M059J (cell line): ENCODE results near the gene GPC6. TPM values are rescaled to one million over a fixed set of nuclear protein-coding genes. Genes with fewer than 3 reads are reported as not detected.

Experiments used
- DNase-seq: peaks from one replicate; pipeline ENCODE4 v3.0.0-alpha.2; 2012; ENCODE audit warnings: low read depth
- total RNA-seq: library from RNA; depleted of rRNA; stranded (reverse); fragments of >200 nt; shearing (Covaris generic); gene quantifications from 2 replicates; pipeline ENCODE4 v1.2.3, GENCODE V29; 2014

The GPC6 gene
- total RNA-seq, 1 experiment from 2014 or later, result 0.71 TPM

DNA sequence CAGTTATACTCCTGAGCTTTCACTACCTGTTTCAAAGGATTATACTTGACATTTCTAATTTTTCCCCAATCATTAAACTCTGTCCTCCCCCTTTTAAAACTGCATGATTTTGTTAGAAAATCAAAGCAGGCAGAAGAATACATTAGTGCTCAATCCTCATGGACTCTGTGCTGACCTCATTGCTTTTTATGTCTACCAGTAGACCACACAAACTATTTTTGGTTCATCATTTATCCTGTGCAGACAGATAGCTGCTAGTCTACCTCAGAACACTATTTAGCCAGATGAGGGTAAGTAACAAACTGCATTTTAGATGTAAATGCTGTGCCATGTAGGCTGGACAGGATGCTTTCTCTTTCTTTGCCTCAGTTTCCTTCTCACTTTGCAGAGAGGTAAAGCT, 1016.9 kb downstream of the GPC6 start:
- DNase-seq, result no peak

GRCh38 chr13:94246495-94246894, 1019.9 kb downstream of the GPC6 start:
- no peak for DNase-seq

GRCh38 chr13:94247890-94248289, 1021.3 kb downstream of the GPC6 start:
- DNase-seq, result no peak

- DNase-seq, result no peak
These were observed 1022.0 kb downstream of the GPC6 start for GRCh38 chr13:94248454-94249228.

- DNase-seq, result peak; percentile 78
These were observed 1022.9 kb downstream of the GPC6 start for GRCh38 chr13:94249512-94249911.

- no peak for DNase-seq
These were observed 1025.4 kb downstream of the GPC6 start for GRCh38 chr13:94251831-94252608.

DNA sequence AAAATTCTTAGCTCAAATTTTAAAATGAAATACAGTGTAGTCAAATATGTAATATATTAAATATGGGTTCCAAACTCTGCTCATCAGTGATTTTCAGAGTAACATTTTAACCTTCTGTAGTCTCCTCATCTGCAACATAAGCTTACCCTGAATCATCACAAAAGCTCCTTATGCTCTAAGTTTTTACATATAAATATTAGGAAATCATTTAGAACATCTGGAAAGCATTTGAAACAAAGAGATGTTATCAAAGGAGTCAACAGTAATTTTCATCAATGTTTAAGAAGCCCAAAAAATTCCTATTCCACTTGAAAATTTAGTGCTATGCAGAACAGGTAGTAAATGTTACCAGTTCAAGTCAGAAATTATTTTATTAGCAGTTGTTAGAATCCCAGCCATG, 1028.1 kb downstream of the GPC6 start:
- no peak for DNase-seq

DNA sequence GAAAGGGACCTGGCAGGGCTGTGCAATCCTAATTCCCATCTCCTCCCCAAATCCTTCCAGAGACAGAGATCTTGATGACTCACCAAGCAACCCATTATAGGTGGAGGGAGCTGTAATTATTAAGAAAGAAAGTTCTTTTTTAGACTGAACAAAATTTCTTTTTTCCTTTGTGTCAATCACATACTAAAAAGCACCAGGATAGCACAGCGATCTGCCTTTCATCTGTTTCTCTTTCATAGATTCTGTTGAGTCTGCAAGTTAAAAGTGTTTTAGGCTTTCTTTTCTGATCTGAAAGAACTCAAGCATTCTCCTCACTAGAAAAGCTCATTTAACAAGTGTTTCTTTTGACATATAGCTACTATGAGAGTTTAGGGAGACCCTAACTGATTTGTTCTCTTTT, 1030.1 kb downstream of the GPC6 start:
- DNase-seq, result no peak

GRCh38 chr13:94259984-94260383, 1033.4 kb downstream of the GPC6 start:
- DNase-seq, result no peak

DNA sequence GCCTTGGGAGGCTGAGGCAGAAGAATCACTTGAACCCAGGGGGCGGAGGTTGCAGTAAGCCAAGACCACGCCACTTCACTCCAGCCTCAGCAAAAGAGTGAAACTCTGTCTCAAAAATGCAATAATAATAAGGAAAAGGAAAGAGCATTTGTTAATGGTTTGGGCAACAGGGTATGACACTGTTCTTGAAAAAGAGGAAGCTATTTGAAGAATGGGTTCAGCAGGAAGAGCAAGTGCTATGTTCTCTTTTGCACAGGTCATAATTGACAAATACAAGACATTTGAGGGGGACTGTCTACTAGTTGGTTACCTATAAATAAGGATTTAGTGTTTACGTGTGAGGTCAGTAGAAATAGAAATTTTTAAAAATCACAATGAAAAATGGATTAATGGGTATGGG, 1034.6 kb downstream of the GPC6 start:
- no peak for DNase-seq

DNA sequence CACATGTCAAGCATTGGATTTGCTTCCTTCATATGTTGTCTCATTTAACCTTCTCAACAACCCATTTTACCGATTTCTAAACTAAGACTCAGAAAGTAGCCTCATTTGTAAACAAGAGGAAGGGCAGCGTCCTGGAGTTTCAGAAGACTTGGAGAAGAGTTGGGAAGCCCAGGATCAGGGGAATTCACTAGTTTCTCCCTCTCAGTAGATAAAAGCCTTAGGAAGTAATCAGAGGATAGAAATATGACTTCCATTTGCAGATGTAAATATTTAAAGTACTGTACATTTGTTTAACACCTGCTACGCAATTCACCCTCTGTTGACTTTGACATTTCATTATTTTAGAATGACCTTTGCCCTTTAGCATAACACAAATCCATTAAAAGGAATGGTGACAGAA, 1036.4 kb downstream of the GPC6 start:
- no peak for DNase-seq

DNA sequence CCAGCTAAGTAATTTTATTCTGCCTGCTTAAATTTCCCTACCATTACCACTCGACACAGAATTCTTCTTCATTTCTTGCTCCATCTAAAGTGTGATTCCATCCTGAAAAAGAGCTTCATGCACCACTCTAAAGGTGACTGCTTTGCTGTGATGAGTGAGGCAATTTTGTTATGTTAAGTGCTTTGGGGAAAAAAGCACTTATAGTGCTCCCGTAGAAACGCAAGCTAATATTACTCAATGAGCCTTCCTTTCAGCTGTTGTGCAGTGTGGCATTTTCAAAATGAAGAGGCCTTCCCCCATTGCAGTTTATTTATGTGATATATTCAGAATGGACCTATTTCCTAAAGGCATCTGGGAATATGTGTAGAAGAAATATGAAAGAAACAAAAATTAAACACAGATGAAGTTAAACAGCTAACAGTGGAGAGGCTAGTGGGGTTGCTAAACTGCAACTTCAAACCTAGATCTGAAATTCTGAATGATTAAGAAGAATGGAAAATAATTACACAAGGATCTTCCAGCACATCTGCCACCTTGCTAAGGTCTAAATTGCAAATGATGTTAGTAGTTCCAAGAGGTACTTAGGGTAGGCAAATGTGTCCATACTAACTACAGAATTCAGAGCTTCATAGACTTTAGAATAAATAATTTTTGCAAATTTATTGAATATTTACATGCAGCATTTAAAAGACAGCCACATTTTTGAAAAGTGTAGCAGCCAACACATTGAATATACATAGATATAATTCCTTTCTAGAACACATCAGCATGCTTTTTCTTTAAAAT, 1041.2 kb downstream of the GPC6 start:
- DNase-seq, result no peak

GRCh38 chr13:94268661-94269060, 1042.1 kb downstream of the GPC6 start:
- DNase-seq, result no peak

DNA sequence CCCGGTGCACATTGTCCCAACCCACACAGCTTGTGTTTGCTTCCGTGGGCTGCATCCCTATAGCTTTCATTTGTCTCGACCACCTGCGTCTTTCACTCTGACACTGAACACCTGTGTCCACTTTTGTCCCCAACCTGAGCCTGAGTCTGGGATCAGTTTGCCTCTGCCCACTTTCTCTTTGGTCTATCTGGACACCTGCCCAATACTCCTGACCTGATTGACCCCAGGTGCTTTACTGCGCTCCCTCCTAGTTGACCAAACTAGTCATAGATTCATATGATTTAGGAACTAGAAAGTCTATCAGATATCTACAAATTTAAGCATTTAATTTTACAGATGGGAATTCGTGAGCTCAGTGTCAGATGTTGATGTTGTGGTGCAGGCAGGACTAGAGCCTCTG, 1043.0 kb downstream of the GPC6 start:
- DNase-seq, result no peak

- DNase-seq, result peak; percentile 3
These were observed 1043.9 kb downstream of the GPC6 start for GRCh38 chr13:94270556-94270955.

GRCh38 chr13:94272038-94272437, 1045.4 kb downstream of the GPC6 start:
- DNase-seq, result peak; percentile 7

DNA sequence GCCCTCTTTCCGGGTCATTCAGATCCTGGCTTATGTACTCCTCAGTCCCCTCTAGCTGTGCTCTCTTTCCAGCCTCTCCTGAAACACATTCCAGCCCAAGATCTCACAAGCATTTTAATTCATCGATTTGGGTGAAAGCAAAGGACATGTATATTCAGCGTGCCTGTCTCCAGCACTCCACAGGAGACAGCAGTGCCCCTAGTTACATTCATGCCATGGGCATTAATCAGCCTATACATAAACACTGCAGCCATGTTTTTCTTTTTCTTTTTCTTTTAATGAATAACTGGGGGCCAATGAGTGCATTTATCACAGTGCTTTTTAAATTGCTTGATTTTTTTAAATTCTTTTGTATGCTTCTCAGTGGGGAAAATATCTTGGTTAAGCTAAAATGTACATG, 1053.7 kb downstream of the GPC6 start:
- DNase-seq, result no peak

DNA sequence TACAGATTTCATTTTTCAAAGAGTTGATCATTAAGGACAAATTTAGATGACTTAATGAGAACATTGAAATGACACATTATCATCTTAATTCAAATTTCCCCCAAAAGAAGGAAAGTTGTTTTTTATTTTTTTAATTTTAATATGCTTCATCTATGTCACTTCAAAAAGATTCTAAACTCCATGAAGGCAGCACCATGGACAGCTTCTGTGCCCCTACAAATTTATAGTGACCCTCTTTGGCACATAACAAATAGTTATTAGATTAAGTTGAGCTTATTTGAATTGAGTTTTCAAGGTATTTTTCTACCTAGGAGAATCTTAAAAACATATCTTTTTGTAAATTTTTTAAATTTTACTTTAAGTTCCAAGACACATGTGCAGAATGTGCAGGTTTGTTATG, 1054.2 kb downstream of the GPC6 start:
- no peak for DNase-seq

DNA sequence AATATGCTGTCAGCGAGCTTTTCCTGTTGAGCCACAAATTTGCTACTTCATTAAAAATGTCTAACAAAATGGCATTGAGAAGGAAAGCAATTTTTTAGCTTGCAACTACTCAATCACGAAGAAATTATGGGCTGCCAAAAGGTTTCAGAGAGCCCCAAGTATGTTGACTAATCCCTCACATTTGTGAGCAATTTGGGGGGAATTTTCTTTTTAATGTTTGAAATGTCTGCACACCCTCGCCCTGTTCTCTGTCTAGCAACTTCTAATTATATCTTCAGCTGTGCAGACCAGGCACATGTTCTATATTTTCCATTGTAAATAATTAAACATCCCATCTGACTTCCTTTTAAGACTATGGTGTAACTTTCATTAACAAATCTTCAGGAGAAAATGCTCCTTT, 1060.0 kb downstream of the GPC6 start:
- no peak for DNase-seq

DNA sequence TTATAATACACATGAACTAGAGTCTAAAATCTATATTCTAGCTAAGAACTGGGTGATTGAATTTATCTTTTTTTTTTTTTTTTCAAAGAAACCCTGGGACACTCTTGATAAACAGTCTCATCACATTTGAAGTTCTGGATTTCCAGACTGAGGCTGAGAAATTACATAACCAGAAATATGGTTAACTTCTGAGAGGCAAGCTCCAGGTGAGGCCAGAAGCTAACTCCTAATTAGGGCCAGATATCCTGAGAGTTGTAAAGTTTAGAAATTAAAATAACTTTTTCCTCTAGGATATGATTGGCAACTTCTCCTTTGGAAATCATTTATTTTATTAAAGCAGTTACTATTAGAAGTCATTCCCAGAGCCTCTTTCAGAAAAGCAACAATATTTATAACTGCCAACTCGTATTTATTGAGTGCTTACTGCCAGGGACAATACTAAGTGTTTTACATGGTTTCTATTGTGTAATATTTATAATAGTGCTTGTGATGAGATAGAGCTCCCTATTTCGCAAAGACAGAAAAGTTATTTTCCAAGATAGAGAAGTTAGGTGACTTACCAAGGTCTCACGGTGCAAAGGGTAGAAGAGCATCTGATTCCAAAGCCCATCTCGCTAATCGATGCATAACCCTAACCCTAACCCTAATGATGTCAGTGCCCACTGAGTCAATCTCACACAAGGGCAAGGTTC, 1065.2 kb downstream of the GPC6 start:
- no peak for DNase-seq

GRCh38 chr13:94292323-94292640, 1065.7 kb downstream of the GPC6 start:
- DNase-seq, result no peak

GRCh38 chr13:94296471-94296870, 1069.9 kb downstream of the GPC6 start:
- no peak for DNase-seq
